ENCODE measurements around the gene CDH23. TPM values are rescaled to one million over a fixed set of nuclear protein-coding genes. Genes with fewer than 3 reads are reported as not detected.

CDH23 gene
- total and polyA plus RNA-seq, 9 of the 15 experiments (the other 6 are each of a cell fraction or from before 2014, with no cell fraction given): 0.18 to 1.2 (median 0.47) TPM

DNA sequence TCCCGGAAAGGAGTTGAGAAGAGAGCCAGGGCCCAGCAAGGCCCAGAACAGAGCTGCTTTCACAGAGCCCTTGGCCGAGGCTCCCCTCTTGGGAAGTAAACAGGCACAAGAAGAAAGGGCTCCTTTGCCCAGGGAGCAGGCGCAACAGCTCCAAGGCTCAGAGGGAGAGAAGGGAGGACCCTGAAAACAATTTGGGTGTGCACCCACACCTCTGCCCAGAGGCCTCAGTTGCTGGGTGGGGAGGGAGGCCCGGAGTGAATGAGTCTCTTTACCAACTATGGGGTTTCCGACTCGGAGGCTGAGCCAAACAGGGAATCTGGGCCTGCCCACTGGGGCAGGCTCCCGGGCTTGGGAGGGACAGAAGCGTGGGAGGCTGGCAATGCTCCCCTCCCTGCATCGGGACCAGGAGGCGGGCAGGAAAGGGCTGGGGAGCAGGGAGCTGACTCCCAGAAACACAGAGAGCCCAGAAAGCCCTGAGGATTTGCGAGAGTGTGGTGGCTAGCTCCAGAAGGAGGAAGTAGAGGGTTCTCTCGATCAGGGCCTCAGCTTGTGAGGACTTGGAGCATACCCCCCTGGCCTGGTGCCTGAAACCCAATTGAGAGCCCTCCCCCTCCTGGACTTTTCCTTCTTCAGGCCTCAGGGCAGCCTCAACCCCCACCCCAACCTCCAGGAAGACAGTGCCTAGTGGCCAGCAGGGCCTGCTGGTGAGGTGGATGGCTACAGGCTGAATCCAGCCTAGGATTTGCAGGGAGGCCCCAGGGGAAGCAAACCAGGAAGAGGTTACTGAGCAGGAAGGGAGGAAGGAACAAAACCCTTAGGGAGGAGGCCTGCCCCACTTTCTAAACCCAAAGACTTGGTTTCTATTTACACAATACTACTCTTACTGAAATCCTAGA is 316.7 kb downstream of the CDH23 start (continued):
- TF ChIP-seq GATAD2B (IDR thresholded peaks at IDR 0.05; ENCODE audit: borderline replicate concordance) (no peak), SRSF3 (IDR thresholded peaks at IDR 0.05; ENCODE audit: insufficient read depth, low read length) (no peak), NR2C1 (IDR thresholded peaks at IDR 0.05) (no peak), NR2C1 (tag; IDR thresholded peaks at IDR 0.05) (no peak), CHD4 (IDR thresholded peaks at IDR 0.05; ENCODE audit: insufficient read depth, insufficient replicate concordance, low read depth, low read length, poor library complexity, severe bottlenecking) (no peak), ZNF76 (CRISPR knock-in tag; IDR thresholded peaks at IDR 0.05; ENCODE audit: borderline replicate concordance) (peak; percentile 73; the same call in 1 of the 2 replicates), ZNF780A (CRISPR knock-in tag; IDR thresholded peaks at IDR 0.05) (no peak), FOSL1 (tag; conservative IDR thresholded peaks at IDR 0.05) (no peak), FOXK1 (CRISPR knock-in tag; IDR thresholded peaks at IDR 0.05; ENCODE audit: borderline replicate concordance) (no peak), ZNF282 (CRISPR knock-in tag; IDR thresholded peaks at IDR 0.05) (no peak), EP300 (IDR thresholded peaks at IDR 0.05; ENCODE audit: low read length) (no peak), MED1 (CRISPR knock-in tag; IDR thresholded peaks at IDR 0.05; ENCODE audit: borderline replicate concordance) (no peak), ZNF696 (CRISPR knock-in tag; conservative IDR thresholded peaks at IDR 0.05) (no peak), FIP1L1 (IDR thresholded peaks at IDR 0.05; ENCODE audit: low read depth, low read length, poor library complexity, severe bottlenecking) (no peak), TCFL5 (CRISPR knock-in tag; conservative IDR thresholded peaks at IDR 0.05) (no peak), ZNF583 (CRISPR knock-in tag; IDR thresholded peaks at IDR 0.05) (no peak), ZNF589 (CRISPR knock-in tag; IDR thresholded peaks at IDR 0.05; ENCODE audit: low read depth) (peak; percentile 70; the same call in 1 of the 2 replicates), RBM14 (IDR thresholded peaks at IDR 0.05; ENCODE audit: borderline replicate concordance, insufficient read depth, low read depth, low read length) (no peak), HDGF (IDR thresholded peaks at IDR 0.05) (no peak), L3MBTL2 (IDR thresholded peaks at IDR 0.05) (peak; percentile 36; the same call in 1 of the 2 replicates), ETS2 (tag; IDR thresholded peaks at IDR 0.05; ENCODE audit: borderline replicate concordance, poor library complexity, severe bottlenecking) (no peak)
- TF ChIP-seq, protein P1, sequence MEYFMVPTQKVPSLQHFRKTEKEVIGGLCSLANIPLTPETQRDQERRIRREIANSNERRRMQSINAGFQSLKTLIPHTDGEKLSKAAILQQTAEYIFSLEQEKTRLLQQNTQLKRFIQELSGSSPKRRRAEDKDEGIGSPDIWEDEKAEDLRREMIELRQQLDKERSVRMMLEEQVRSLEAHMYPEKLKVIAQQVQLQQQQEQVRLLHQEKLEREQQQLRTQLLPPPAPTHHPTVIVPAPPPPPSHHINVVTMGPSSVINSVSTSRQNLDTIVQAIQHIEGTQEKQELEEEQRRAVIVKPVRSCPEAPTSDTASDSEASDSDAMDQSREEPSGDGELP (CRISPR knock-in tag; IDR thresholded peaks at IDR 0.05; ENCODE audit: borderline replicate concordance): no peak
- TF ChIP-seq, protein P2, sequence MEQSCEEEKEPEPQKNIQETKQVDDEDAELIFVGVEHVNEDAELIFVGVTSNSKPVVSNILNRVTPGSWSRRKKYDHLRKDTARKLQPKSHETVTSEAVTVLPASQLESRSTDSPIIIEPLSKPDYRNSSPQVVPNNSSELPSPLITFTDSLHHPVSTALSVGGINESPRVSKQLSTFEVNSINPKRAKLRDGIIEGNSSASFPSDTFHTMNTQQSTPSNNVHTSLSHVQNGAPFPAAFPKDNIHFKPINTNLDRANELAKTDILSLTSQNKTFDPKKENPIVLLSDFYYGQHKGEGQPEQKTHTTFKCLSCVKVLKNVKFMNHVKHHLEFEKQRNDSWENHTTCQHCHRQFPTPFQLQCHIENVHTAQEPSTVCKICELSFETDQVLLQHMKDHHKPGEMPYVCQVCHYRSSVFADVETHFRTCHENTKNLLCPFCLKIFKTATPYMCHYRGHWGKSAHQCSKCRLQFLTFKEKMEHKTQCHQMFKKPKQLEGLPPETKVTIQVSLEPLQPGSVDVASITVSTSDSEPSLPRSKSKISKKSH (CRISPR knock-in tag; IDR thresholded peaks at IDR 0.05): no peak
- TF ChIP-seq, protein P3, sequence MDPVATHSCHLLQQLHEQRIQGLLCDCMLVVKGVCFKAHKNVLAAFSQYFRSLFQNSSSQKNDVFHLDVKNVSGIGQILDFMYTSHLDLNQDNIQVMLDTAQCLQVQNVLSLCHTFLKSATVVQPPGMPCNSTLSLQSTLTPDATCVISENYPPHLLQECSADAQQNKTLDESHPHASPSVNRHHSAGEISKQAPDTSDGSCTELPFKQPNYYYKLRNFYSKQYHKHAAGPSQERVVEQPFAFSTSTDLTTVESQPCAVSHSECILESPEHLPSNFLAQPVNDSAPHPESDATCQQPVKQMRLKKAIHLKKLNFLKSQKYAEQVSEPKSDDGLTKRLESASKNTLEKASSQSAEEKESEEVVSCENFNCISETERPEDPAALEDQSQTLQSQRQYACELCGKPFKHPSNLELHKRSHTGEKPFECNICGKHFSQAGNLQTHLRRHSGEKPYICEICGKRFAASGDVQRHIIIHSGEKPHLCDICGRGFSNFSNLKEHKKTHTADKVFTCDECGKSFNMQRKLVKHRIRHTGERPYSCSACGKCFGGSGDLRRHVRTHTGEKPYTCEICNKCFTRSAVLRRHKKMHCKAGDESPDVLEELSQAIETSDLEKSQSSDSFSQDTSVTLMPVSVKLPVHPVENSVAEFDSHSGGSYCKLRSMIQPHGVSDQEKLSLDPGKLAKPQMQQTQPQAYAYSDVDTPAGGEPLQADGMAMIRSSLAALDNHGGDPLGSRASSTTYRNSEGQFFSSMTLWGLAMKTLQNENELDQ (CRISPR knock-in tag; IDR thresholded peaks at IDR 0.05; ENCODE audit: borderline replicate concordance): no peak
